ENCODE data around the gene PHLPP1.

DNA sequence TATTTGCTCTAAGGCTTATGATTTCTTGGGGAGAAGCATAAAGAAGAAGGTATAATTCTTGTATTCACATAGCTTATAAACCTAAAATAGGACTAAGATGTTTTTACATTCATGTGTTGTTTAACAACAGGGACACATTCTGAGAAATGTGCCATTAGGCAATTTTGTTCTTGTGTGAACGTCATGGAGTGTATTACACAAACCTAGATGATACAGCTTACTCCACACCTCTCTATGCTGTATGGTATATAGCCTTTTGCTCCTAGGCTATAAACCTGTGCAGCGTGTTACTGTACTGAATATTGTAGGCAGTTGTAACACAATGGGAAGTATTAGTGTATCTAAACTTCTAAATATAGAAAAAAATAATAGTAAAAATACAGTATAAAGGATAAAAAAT is 92.1 kb downstream of the PHLPP1 start:
- TF ChIP-seq CTCF (conservative IDR thresholded peaks at IDR 0.05; ENCODE audit: low read depth, low read length) = no peak
- TF ChIP-seq EZH2 (IDR thresholded peaks at IDR 0.05; ENCODE audit: borderline replicate concordance, low read depth, low read length, poor library complexity, severe bottlenecking) = no peak
